ENCODE results near the gene BANF2. TPM values are rescaled to one million over a fixed set of nuclear protein-coding genes. Genes with fewer than 3 reads are reported as not detected.

The BANF2 gene
- total and polyA plus RNA-seq, 2 of the 13 experiments (the other 11 are each of a cell fraction or from before 2014, with no cell fraction given) = 0.35 TPM; not detected in 1

DNA sequence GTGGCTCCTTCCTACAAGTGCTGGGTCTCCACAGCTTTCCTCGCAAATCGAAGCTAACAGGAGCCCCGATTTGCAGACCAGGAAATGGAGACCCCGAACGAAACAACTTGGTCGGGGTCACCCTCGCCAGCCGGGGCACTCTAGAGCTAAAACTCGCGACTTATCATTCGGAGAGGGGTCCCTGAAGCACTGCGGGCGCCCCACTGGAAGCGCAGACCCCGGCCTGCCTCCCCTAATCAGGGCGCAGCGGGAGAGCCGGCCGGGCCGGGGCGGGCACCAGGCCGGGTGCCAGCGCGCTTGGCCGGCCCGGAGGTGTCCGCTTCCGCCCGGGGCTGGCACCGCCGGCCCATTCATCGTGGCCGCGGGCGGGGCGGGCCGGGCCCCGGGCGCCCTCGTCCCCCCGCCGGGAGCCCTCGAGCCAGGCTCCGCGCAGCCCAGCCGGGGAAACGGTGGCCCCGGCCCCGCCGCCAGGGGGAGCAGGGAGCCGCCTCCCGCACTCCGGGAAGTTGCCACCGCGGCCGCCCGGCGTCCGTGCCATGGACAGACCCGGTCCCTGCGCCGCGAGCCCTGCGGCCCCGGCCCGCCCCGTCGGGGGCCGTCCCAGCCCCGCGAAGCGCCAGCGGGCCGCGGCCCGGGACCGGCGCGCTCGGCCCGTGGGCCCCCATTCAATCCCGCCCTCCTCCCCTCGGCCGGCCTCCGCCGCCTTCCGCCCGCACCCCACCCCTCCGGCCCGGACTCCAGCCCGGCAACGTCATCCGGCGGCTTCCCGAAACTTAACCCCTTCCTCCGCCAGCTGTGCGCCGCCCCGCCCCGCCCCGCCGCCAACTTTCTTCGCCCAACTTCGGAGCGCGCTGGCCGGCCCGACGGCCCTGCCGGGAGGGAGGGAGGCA, 18.7 kb upstream of the BANF2 start (continued):
- no peak for TF ChIP-seq SMYD3 (CRISPR knock-in tag; IDR thresholded peaks at IDR 0.05)
- 0 out of 2 replicates have a peak, but pooled peaks have one; percentile 49 for TF ChIP-seq GPN1 (CRISPR knock-in tag; IDR thresholded peaks at IDR 0.05; ENCODE audit: borderline replicate concordance)
- TF ChIP-seq MYNN (CRISPR knock-in tag; IDR thresholded peaks at IDR 0.05; ENCODE audit: low read depth) = 0 out of 2 replicates have a peak, but pooled peaks have one; percentile 50
- TF ChIP-seq SNAPC2 (CRISPR knock-in tag; IDR thresholded peaks at IDR 0.05) = no peak
- no peak for TF ChIP-seq HHEX (CRISPR knock-in tag; IDR thresholded peaks at IDR 0.05)
- TF ChIP-seq, protein P1, sequence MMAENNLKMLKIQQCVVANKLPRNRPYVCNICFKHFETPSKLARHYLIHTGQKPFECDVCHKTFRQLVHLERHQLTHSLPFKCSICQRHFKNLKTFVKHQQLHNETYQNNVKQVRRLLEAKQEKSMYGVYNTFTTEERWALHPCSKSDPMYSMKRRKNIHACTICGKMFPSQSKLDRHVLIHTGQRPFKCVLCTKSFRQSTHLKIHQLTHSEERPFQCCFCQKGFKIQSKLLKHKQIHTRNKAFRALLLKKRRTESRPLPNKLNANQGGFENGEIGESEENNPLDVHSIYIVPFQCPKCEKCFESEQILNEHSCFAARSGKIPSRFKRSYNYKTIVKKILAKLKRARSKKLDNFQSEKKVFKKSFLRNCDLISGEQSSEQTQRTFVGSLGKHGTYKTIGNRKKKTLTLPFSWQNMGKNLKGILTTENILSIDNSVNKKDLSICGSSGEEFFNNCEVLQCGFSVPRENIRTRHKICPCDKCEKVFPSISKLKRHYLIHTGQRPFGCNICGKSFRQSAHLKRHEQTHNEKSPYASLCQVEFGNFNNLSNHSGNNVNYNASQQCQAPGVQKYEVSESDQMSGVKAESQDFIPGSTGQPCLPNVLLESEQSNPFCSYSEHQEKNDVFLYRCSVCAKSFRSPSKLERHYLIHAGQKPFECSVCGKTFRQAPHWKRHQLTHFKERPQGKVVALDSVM (CRISPR knock-in tag; IDR thresholded peaks at IDR 0.05) = peak; percentile 3; the same call in 1 of the 2 replicates
- TF ChIP-seq, protein P2, sequence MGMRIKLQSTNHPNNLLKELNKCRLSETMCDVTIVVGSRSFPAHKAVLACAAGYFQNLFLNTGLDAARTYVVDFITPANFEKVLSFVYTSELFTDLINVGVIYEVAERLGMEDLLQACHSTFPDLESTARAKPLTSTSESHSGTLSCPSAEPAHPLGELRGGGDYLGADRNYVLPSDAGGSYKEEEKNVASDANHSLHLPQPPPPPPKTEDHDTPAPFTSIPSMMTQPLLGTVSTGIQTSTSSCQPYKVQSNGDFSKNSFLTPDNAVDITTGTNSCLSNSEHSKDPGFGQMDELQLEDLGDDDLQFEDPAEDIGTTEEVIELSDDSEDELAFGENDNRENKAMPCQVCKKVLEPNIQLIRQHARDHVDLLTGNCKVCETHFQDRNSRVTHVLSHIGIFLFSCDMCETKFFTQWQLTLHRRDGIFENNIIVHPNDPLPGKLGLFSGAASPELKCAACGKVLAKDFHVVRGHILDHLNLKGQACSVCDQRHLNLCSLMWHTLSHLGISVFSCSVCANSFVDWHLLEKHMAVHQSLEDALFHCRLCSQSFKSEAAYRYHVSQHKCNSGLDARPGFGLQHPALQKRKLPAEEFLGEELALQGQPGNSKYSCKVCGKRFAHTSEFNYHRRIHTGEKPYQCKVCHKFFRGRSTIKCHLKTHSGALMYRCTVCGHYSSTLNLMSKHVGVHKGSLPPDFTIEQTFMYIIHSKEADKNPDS (CRISPR knock-in tag; IDR thresholded peaks at IDR 0.05) = no peak
- TF ChIP-seq ZNF616 (CRISPR knock-in tag; IDR thresholded peaks at IDR 0.05; ENCODE audit: low read depth) = 0 out of 2 replicates have a peak, but pooled peaks have one; percentile 37
- 0 out of 2 replicates have a peak, but pooled peaks have one; percentile 35 for TF ChIP-seq MTF2 (CRISPR knock-in tag; IDR thresholded peaks at IDR 0.05; ENCODE audit: borderline replicate concordance)
- TF ChIP-seq ZNF709 (CRISPR knock-in tag; IDR thresholded peaks at IDR 0.05) = 0 out of 2 replicates have a peak, but pooled peaks have one; percentile 47
- TF ChIP-seq ZNF251 (CRISPR knock-in tag; IDR thresholded peaks at IDR 0.05) = no peak
- no peak for TF ChIP-seq NCOA5 (CRISPR knock-in tag; IDR thresholded peaks at IDR 0.05)
- TF ChIP-seq GABPB1 (CRISPR knock-in tag; IDR thresholded peaks at IDR 0.05) = peak; percentile 59
- TF ChIP-seq FOXO1 (CRISPR knock-in tag; IDR thresholded peaks at IDR 0.05) = no peak
- TF ChIP-seq, protein P3, sequence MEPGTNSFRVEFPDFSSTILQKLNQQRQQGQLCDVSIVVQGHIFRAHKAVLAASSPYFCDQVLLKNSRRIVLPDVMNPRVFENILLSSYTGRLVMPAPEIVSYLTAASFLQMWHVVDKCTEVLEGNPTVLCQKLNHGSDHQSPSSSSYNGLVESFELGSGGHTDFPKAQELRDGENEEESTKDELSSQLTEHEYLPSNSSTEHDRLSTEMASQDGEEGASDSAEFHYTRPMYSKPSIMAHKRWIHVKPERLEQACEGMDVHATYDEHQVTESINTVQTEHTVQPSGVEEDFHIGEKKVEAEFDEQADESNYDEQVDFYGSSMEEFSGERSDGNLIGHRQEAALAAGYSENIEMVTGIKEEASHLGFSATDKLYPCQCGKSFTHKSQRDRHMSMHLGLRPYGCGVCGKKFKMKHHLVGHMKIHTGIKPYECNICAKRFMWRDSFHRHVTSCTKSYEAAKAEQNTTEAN (CRISPR knock-in tag; conservative IDR thresholded peaks at IDR 0.05) = peak; percentile 63; the same call in 1 of the 2 replicates
- 0 out of 2 replicates have a peak, but pooled peaks have one; percentile 44 for TF ChIP-seq BCL6 (CRISPR knock-in tag; IDR thresholded peaks at IDR 0.05)
- TF ChIP-seq, protein P4, sequence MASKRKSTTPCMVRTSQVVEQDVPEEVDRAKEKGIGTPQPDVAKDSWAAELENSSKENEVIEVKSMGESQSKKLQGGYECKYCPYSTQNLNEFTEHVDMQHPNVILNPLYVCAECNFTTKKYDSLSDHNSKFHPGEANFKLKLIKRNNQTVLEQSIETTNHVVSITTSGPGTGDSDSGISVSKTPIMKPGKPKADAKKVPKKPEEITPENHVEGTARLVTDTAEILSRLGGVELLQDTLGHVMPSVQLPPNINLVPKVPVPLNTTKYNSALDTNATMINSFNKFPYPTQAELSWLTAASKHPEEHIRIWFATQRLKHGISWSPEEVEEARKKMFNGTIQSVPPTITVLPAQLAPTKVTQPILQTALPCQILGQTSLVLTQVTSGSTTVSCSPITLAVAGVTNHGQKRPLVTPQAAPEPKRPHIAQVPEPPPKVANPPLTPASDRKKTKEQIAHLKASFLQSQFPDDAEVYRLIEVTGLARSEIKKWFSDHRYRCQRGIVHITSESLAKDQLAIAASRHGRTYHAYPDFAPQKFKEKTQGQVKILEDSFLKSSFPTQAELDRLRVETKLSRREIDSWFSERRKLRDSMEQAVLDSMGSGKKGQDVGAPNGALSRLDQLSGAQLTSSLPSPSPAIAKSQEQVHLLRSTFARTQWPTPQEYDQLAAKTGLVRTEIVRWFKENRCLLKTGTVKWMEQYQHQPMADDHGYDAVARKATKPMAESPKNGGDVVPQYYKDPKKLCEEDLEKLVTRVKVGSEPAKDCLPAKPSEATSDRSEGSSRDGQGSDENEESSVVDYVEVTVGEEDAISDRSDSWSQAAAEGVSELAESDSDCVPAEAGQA (IDR thresholded peaks at IDR 0.05; ENCODE audit: low read depth) = no peak
- TF ChIP-seq, protein P4 (CRISPR knock-in tag; IDR thresholded peaks at IDR 0.05; ENCODE audit: borderline replicate concordance) = no peak

Data from HepG2 (cell line).